ENCODE measurements around the gene PERCC1.
"Not testable (repeated sequence)": the region's sequence is repeated elsewhere in the genome, so short reads cannot be mapped to it uniquely, and the experiment has no call there.

Gene PERCC1

GRCh38 chr16:1470481-1471251 lies 39.8 kb downstream of the PERCC1 start:
- DNase-seq: no peak

- no peak for DNase-seq
Observed at GRCh38 chr16:1471569-1472194, 40.8 kb downstream of the PERCC1 start.

- no peak for DNase-seq
Observed at GRCh38 chr16:1472974-1473373, 42.1 kb downstream of the PERCC1 start.

- DNase-seq: no peak
Observed at GRCh38 chr16:1474082-1474795, 43.4 kb downstream of the PERCC1 start.

GRCh38 chr16:1474796-1475551 lies 44.1 kb downstream of the PERCC1 start, which contains the start of gene CLCN7:
TSS of gene CLCN7 (minus strand) at chr16:1475028. CDS start at chr16:1474974, 54 bp downstream.
- peak; percentile 21 for DNase-seq

GRCh38 chr16:1475552-1476114 lies 44.8 kb downstream of the PERCC1 start:
- DNase-seq: no peak

GRCh38 chr16:1477033-1477432 lies 46.2 kb downstream of the PERCC1 start:
- DNase-seq: no peak

- not testable (repeated sequence) for DNase-seq
Observed at GRCh38 chr16:1478937-1479336, 48.1 kb downstream of the PERCC1 start.

- no peak for DNase-seq
Observed at GRCh38 chr16:1481906-1482835, 51.3 kb downstream of the PERCC1 start.

Data from NCI-H1694 treated with DMSO at 0.1 percent for 48 hours (cell line).